Fibroblast of skin of left biceps (primary cell): ENCODE data around the gene SPOCK3.
"Not testable (repeated sequence)": the region's sequence is repeated elsewhere in the genome, so short reads cannot be mapped to it uniquely, and the experiment has no call there.

Experiments used
- DNase-seq, 2 experiments: peaks; one replicate each; pipeline ENCODE4 v3.0.0-alpha.2; 2013; ENCODE audit warnings: low read depth in 2 of 2

Gene SPOCK3

DNA sequence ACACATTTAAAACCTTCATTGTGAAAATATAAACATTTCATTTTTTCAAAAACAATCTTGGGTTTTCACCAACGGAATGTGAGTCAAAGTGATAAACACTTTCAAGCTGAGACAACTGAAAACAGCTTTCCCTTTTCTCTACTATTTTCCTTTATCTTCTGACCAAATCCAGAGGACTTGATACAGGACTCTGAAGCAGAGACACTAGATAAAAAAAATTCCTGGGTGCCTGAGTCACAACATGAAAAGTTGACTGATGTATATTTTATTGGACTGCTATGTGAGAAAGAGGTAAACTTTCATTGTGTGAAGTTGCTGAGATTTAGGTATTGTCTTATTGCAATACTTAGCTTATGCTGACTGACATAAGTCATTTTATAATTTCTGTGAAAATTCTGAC, 411.2 kb downstream of the SPOCK3 start:
- no peak for DNase-seq

- no peak for DNase-seq
Observed at GRCh38 chr4:166822386-166822785, 411.9 kb downstream of the SPOCK3 start.

- DNase-seq: no peak
Observed at GRCh38 chr4:166816890-166817289, 417.4 kb downstream of the SPOCK3 start.

- DNase-seq: no peak
Observed at GRCh38 chr4:166808380-166808779, 425.9 kb downstream of the SPOCK3 start.

GRCh38 chr4:166802346-166802745, 431.9 kb downstream of the SPOCK3 start:
- no peak for DNase-seq

DNA sequence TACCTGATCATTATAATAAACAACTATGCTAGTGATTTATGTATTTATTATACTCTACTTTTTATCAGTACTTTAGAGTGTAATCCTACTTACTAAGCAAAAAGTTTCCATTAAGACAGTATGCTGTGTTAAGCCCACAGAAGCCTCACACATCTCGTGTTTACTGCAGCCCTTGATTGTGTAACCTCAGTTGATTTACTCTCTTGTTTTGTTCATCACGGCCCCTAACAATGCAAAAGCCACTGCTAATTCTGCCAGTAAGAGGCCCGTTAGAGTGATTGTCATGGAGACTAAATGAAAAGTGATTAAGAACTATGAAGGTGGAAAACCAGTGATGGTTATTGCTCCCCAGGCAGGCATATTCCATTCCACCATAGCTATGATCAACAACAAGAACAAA, 436.2 kb downstream of the SPOCK3 start:
- DNase-seq: no peak

- DNase-seq: no peak
Observed at GRCh38 chr4:166777760-166778159, 456.5 kb downstream of the SPOCK3 start.

- DNase-seq: no peak
Observed at GRCh38 chr4:166763018-166763417, 471.3 kb downstream of the SPOCK3 start.

- DNase-seq: no peak
Observed at GRCh38 chr4:166741742-166742141, 492.6 kb downstream of the SPOCK3 start.

DNA sequence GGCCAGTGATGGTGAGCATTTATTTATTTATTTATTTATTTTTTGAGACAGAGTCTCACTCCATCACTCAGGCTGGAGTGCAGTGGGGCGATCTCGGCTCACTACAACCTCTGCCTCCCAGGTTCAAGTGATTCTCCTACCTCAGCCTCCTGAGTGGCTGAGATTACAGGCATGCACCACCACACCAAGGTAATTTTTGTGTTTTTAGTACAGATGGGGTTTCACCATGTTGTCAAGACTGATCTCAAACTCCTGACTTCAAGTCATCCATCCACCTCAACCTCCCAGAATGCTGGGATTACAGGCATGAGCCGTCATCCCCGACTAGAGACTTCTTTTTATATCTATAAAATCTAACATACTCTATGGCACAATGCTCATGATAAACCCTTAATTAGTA, 495.1 kb downstream of the SPOCK3 start:
- not testable (repeated sequence) for DNase-seq

- no peak for DNase-seq
Observed at GRCh38 chr4:166737430-166737829, 496.9 kb downstream of the SPOCK3 start.

DNA sequence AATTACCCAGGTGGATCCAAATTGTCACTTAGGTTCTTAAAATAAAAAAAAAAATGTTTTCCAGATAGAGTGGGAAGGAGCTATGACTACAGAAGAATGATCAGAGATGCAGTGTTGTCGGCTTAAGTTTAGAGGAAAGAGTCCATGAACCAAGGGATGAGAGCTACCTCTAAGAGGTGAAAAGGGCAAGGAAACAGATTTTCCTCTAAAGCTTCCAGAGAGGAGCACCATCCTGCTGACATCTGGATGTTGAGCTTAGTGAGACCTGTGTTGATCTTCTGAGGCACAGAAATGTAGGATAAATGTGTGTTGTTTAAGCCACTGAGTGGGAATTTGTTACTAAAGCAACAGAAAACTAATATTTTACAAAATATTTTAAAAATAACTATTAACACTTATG, 498.7 kb downstream of the SPOCK3 start:
- DNase-seq: no peak

DNA sequence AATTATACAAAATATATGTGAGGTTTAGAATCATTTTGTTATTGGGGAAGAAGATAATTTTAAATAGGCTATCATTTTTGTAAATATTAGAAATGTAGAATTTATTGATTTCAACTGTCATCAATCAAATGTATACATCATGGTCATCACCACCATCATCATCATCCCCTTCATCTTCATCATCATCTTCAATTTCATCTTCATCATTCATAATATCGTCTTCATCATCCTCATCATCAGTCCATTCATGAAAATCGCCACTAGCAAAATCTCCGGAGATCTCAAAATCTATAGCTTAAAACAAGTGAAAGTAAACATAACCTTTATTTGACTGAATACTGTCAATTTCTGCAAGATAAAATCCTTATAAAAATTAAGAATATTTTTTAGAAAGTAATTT, 499.5 kb downstream of the SPOCK3 start:
- DNase-seq: no peak

GRCh38 chr4:166733686-166734085, 500.6 kb downstream of the SPOCK3 start:
- no peak for DNase-seq

- no peak for DNase-seq
Observed at GRCh38 chr4:166726832-166727231, 507.5 kb downstream of the SPOCK3 start.

GRCh38 chr4:166724369-166724768, 509.9 kb downstream of the SPOCK3 start:
- no peak for DNase-seq

DNA sequence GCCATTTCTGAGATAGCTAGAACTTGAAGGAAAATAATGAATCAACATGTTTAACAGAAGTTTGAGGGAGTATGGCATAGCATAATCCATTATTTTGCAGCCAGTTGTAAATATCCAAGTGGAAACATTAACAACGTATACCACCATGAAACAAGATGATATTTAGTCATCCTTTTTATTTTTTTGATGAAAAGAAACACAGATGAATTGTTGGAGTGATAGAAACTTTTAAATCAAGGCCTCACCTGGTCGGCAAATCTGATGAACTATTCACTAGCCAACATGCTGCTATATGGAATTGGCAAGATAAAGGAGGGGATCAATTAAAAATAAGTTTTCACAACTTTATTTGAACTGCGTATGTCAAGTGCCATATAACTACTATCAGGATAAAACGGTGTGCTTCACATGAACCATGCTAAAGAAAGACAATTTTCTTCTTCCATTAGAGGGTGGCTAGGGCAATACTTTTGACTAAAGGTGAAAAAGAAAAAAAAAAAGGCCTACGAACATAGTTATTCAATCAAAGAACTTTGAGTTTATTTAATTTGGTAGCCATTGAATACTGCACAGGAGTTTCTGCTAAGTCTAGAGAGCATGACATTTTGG, 510.7 kb downstream of the SPOCK3 start:
- no peak for DNase-seq

DNA sequence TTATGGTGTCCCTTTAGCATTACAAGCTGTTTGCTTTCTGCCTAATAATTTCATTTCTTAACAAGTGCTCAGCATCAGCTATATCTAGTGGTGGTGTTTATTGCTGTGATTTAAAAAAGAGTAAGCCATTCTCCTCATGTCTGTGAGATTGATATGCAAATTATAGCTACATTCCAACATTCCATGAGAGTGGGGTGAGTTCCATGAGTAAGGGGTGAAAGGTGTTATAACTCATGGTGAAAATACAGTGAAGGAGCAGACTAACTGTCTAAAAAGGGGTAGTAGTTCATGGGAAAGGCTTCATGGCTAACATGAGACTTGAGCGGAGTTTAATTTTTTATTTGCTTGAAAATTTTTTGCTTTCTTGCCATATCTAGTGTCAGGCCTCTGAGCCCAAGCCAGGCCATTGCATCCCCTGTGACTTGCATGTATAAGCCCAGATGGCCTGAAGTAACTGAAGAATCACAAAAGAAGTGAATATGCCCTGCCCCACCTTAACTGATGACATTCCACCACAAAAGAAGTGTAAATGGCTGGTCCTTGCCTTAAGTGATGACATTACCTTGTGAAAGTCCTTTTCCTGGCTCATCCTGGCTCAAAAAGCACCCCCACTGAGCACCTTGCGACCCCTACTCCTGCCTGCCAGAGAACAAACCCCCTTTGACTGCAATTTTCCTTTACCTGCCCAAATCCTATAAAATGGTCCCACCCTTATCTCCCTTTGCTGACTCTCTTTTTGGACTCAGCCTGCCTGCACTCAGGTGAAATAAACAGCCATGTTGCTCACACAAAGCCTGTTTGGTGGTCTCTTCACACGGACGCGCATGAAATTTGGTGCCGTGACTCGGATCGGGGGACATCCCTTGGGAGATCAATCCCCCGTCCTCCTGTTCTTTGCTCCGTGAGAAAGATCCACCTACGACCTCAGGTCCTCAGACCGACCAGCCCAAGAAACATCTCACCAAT, 518.3 kb downstream of the SPOCK3 start:
- not testable (repeated sequence) for DNase-seq

- DNase-seq: no peak
Observed at GRCh38 chr4:166700592-166700991, 533.7 kb downstream of the SPOCK3 start.

DNA sequence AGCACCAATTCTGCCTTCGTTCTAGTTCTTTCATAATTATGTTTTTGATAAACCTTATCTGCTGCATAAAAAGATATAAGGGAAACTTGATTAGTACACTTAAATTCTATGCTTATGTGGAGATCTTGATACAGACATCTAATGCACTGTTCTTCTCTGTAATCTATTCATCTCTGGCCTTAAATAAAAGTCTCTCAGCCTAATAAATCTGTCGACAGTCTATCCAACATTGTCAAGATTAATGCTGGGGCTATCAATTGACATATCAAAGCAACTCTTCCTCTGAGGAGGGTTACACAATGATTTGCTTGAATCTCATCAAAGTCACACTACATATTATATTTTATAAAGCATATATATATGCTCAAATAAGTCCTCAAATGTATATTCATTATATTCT, 545.5 kb downstream of the SPOCK3 start:
- no peak for DNase-seq

GRCh38 chr4:166687828-166688227, 546.5 kb downstream of the SPOCK3 start:
- no peak for DNase-seq
